Glomerular visceral epithelial cell (primary cell): ENCODE measurements around the gene PLK4.
A peak's percentile ranks its signal among the peaks of the same experiment; 100 is the strongest.
"Not testable (repeated sequence)": the region's sequence is repeated elsewhere in the genome, so short reads cannot be mapped to it uniquely, and the experiment has no call there.

Experiments used
- DNase-seq: peaks from one replicate; pipeline ENCODE4 v3.0.0-alpha.2; 2016; ENCODE audit errors: extremely low spot score

PLK4 gene

GRCh38 chr4:127905029-127905428 lies 24.3 kb downstream of the PLK4 start:
- DNase-seq, result no peak

DNA sequence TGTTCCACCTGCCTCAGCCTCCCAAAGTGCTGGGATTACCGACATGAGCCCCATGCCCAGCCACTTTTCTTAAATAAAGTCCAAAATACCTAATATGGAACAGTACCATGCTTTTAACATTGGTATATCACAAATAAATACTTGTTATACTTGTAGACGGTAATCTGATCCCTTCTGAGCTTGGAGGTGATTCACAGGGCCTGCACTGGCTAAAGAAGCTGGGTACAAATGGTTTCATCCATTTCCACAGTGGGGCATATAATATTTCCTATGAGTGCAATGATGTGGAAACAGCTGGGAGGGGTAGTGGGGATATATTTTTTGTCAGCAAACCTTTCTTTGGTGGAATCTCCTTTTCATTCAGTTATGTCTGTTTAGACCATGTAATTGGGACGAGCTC lies 35.8 kb downstream of the PLK4 start:
- no peak for DNase-seq

- DNase-seq, result no peak
These were observed 36.5 kb downstream of the PLK4 start for GRCh38 chr4:127917151-127917550.

DNA sequence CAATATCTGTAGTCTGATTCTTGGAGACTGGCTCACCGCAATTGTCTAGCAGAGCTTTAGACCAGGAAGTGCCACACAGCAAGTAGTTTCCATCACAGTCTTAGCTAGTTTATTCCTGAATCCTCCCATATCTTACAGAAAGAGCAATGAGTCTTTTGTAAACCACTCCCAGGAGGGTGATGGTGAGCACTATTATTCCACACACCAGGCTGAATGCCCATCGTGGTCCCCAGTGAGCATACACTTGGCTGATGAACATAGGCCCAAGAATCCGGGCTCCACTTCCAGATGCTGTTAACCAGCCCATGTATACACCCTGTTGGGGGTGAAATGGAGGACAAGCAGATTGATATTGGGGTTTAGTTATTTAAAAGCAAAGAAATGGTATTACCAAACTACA lies 39.8 kb downstream of the PLK4 start:
- DNase-seq, result no peak

- DNase-seq, result no peak
These were observed 41.5 kb downstream of the PLK4 start for GRCh38 chr4:127922226-127922625.

- DNase-seq, result not testable (repeated sequence)
These were observed 45.0 kb downstream of the PLK4 start for GRCh38 chr4:127925720-127926119.

- no peak for DNase-seq
These were observed 49.5 kb downstream of the PLK4 start for GRCh38 chr4:127930175-127930574.

DNA sequence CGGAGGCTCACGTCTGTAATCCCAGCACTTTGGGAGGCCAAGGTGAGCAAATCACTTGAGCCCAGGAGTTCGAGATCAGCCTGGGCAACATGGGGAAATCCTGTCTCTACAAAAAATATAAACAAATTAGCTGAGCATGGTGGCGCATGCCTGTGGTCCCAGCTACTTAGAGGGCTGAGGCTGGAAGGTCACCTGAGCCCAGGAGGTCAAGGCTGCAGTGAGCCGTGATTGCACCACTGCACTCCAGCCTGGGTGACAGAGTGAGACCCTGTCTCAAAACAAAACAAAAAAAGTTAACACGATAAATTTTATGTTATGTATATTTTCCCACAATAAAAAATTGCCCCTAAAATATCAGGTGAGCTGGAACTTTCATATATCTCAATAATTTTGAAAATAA lies 51.1 kb downstream of the PLK4 start:
- DNase-seq, result not testable (repeated sequence)

GRCh38 chr4:127936974-127937373 lies 56.3 kb downstream of the PLK4 start:
- DNase-seq, result peak; percentile 16
